ENCODE results near the gene INTS14.

Gene INTS14

GRCh38 chr15:65612949-65613744, 2.2 kb upstream of the INTS14 start:
- no peak overlapping the region for H3K27ac ChIP-seq
- ChIA-PET POLR2A (ENCODE audit: low non-redundant PET) (no interaction called here), CTCF (no interaction called here)
- no peak for DNase-seq (ENCODE audit: low spot score)
- no peak for TF ChIP-seq CTCF (conservative IDR thresholded peaks at IDR 0.05; ENCODE audit: low read depth)

- POLR2A ChIA-PET (ENCODE audit: low non-redundant PET): no interaction called here
Observed at GRCh38 chr15:65612616-65612946, 1.6 kb upstream of the INTS14 start.

GRCh38 chr15:65611888-65612615, 1.1 kb upstream of the INTS14 start:
- TF ChIP-seq CTCF (conservative IDR thresholded peaks at IDR 0.05; ENCODE audit: low read depth): no peak
- peak overlapping the region; percentile 93 for H3K27ac ChIP-seq
- ChIA-PET CTCF (interaction anchor here (0.7 to 1.3 kb wide), 2 partner anchors 30 to 113 kb away, joined by 4 to 5 read pairs; no protein-coding TSS in a partner anchor), POLR2A (ENCODE audit: low non-redundant PET) (no interaction called here)
- DNase-seq (ENCODE audit: low spot score): no peak

More at GRCh38 chr15:65612616-65612946, 1.6 kb upstream of the INTS14 start:
- CTCF ChIA-PET: no interaction called here
- no peak for DNase-seq (ENCODE audit: low spot score)
- TF ChIP-seq CTCF (conservative IDR thresholded peaks at IDR 0.05; ENCODE audit: low read depth): no peak
- peak overlapping the region; percentile 93; the same call in 1 of the 2 replicates for H3K27ac ChIP-seq

GRCh38 chr15:65603559-65603958, 7.4 kb downstream of the INTS14 start:
- POLR2A ChIA-PET (ENCODE audit: low non-redundant PET): no interaction called here

GRCh38 chr15:65603134-65603533, 7.8 kb downstream of the INTS14 start:
- CTCF ChIA-PET: no interaction called here

More at GRCh38 chr15:65603559-65603958, 7.4 kb downstream of the INTS14 start:
- CTCF ChIA-PET: no interaction called here
- H3K27ac ChIP-seq: no peak overlapping the region
- TF ChIP-seq CTCF (conservative IDR thresholded peaks at IDR 0.05; ENCODE audit: low read depth): no peak
- no peak for DNase-seq (ENCODE audit: low spot score)

More at GRCh38 chr15:65603134-65603533, 7.8 kb downstream of the INTS14 start:
- POLR2A ChIA-PET (ENCODE audit: low non-redundant PET): no interaction called here
- H3K27ac ChIP-seq: no peak overlapping the region
- TF ChIP-seq CTCF (conservative IDR thresholded peaks at IDR 0.05; ENCODE audit: low read depth): no peak
- no peak for DNase-seq (ENCODE audit: low spot score)

Measured in RWPE1 (cell line).